GM12892 (cell line): ENCODE measurements around the gene FUCA2.

Source experiments
- POLR2A ChIP-seq: IDR thresholded peaks from 2 replicates; pipeline ENCODE4 v1.6.1; 2011; ENCODE audit warnings: low read depth, low read length, control low read depth
- POLR2AphosphoS5 ChIP-seq: IDR thresholded peaks from 2 replicates; pipeline ENCODE4 v1.6.1; 2011; ENCODE audit warnings: low read depth, low read length, control low read depth
- TAF1 ChIP-seq: IDR thresholded peaks from 2 replicates; pipeline ENCODE4 v1.6.1; 2011; ENCODE audit warnings: low read depth, mild to moderate bottlenecking, control low read depth, low read length, borderline replicate concordance

DNA sequence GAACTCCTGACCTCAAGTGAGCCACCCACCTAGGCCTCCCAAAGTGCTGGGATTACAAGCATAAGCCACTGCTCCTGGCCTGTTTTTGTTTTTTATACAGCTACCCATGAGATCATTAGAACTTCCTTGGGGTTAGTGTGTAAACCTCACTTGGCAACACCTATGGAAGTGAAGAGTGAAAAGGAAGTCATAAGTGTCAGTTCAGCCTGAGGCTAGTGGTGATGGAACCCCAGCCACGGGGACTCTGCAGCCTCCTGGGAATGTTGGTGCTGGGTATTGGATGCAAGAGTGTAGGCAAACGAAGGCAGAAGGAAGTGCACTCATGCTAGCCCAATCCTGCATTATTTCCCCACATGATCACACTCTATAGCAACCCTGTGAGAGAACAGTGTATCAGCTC lies 33.6 kb upstream of the FUCA2 start:
- no peak for TF ChIP-seq POLR2AphosphoS5
- no peak for TF ChIP-seq TAF1
- TF ChIP-seq POLR2A = no peak
